HG02759 (cell line): Measurements from ENCODE around the gene PNPLA2.

Source experiments
- ATAC-seq: cut with Tn5 transposase; IDR thresholded peaks from one replicate; pipeline ENCODE4 v1.9.1; 2021; ENCODE audit warnings: mild to moderate bottlenecking, moderate library complexity; ENCODE audit not compliant: unreplicated experiment

The PNPLA2 gene

DNA sequence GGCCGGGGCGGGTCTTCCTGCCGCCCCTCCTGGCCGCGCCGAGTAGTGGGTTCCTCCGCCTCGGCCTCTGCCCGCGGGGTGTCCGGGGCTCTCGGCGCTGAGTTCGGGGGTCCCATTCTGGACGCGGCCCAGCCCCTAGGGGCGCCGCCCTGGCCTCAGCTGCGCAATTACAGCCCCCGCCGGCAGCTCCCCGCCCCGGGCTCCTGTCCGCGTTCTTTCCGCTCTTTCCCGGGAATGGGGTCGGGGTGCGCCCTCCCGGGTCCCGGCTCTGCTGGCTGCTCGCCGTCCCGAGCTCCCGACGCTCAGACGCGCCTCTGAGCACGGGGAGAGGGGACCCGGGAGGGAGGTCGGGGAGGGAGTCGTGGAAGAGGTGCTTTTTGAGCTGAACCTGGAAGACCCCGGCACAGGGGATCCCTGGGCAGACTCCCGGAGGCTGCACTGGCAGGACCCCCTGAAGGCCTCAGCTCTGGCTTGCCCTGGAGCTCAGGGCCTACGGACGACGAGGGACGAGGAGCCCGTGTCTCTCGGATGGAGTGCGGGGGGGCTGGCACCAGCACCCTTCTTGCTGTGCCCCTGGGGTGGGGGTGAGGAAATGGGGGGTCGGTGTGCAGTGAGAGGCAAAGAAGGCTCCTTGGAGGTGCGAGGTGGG lies 24.5 kb downstream of the PNPLA2 start:
- no peak for ATAC-seq

DNA sequence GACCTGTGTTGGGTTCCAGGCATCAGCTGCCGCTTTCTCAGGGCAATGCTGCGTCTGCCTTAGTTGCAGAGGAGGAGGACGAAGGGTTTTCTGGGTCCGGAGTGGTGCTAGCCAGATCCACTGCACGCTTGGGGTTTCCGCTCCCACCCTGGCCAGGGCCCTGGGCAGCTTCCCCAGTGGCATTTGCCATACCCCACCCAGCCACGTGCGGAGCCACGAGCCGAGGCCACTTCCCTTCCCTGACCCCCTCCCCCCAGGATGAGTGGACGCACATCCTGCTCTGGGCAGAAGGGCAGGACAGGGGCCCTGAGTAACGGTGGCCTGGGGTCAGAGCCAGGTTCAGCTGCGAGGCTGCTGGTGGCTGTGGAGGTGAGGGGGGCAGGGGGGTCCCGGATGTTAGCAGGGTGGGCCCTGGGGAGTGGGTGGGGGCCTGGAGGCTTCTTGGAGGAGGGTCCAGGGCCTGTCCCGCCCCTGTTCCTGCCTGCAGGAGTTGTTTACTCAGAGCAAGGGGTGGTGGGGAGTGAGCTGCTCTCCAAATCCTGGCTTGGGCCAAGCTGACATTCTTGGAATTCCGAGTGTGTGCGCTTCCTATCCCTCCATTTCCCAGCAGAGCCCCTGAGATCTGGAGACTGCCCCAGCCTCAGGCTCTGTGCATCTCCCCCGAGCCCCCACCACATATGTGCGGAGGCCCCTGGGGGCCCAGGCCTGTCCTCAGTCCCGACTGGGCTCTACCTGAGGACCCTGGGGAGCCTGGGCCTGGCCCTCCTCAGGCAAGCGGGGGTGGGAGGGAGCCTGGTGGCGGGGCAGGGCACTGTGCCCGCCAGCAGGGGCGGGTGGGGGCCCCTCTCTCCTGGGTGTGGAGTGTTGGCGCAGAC lies 25.3 kb downstream of the PNPLA2 start:
- no peak for ATAC-seq

DNA sequence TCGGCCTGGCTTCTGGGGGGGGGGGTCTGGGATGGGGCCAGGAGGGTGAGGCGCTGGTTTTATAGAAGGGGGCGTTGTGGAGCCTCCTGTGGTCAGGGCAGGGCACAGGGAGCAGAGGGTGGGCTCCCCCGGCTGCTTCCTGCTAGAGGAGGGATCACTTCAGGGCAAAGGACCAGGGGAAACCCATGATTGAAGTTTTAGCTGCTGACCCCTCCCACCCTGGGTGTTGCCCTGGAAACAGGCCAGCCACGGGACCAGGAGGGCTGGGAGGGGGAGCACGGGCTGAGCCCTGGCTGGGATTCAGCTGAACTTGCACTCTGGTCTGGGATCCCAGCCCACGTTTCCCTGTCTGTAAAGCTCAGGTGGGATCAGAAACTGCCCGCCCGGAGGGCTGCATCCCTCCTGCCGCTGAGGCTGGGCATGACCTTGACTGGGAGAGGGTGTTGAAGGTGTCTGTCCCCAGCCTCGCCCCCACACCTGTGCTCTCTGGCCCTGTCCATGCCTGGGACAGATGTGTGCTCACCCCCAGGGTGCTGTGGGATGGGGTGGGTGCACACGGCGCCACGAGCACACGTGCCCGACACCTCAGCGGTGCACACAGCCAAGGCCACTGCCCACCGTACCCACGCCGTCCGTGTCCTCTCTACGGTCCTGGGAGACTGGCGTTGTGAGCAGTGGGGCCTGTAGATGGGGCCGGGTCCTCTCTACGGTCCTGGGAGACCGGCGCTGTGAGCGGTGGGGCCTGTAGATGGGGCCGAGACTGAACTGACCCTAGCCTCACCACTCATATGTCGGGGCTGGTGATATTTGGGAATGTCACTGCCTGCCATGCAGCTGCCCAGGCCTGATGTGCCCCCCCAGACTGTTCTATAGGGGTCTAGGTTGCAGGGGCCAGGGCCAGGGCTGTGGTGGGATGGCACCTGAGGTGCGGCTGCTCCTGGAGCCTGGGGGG lies 26.3 kb downstream of the PNPLA2 start:
- ATAC-seq, result no peak

- ATAC-seq, result no peak
Observed at GRCh38 chr11:845872-846495, 27.3 kb downstream of the PNPLA2 start.

- ATAC-seq, result no peak
Observed at GRCh38 chr11:846496-847098, 27.9 kb downstream of the PNPLA2 start.

DNA sequence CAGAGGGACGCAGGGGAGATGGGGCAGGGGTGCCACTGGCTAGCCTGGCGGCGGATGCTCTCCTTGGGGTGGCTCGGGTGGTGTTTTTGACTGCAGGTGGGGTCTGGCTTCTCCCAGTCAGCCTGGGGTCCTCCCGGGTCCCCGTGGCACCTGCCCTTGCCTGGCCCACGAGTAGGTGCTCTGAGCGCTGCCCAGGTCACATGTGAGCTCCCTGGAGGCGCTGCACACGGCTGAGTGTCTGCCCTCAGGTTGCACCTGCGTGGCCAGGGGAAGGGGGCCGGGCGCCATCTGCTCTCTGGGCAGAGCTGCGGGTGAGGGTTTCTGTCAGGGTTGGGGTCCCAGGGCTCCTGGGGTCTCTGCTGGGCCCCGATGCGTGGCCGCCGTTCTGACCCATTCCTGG lies 29.2 kb downstream of the PNPLA2 start:
- no peak for ATAC-seq

DNA sequence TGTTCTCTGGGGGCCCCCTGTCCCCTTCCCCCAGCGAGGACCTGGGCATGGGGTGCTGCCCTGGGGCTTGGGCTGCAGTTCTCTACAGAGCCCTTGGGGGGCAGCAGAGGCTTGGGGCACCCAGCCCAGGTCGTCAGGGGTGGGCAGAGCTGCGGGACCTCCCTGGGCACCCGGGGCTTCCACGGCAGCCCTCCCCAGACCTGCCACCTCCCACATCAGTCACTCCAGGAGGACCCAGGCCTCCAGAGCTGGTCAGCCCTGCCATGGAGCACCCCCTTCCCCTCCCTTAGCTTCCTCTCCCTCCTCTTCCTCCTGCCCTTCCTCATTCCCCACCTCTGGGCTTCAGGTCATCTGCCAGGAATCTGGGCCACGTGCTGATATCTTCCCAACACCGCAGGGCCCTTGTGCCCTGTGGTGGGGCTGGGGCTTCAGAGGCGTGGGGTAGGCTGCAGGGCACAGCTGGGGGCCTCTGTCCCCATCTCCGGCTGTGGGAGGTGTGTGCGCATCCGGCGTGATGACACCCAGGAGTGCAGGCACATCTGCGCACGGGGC lies 29.7 kb downstream of the PNPLA2 start:
- ATAC-seq, result no peak

DNA sequence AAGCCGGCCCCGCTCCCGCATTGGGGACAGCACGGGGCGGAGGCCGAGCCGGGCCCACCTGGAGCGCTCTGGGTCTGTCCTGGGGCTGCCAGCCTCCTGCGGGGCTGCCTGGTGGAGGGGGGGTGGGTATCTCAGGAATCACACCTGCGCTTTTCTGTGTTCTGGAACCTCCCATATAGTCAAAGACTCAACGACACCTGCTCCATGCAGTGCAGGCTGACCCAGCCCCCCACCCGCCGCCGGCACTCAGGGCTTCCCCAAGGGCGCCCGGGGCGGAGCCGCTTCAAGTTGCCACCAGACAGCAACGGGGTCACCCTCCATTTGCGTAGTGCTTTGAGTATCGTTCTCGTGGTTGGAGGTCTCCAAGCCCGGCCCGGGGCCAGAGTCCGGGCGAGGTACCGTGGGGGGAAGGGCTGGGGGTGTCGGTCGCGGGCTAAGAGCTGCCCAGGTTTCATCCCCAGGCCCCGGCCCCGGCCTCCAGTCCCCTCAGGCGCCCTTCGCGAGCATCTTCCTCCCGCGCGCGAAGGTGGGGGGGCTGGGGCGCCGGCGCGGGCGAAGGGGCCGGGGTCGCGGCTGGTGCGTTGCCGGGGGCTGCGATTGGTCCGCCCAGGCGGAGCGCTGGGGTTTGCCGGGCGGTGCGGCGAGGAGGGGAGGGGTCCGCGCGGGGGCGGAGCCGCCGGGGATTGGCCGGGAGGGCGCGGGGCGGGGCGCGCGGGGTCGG lies 30.6 kb downstream of the PNPLA2 start:
- no peak for ATAC-seq

GRCh38 chr11:849951-850774 lies 31.4 kb downstream of the PNPLA2 start:
- ATAC-seq, result no peak

GRCh38 chr11:850775-851763 lies 32.4 kb downstream of the PNPLA2 start:
- ATAC-seq, result no peak

DNA sequence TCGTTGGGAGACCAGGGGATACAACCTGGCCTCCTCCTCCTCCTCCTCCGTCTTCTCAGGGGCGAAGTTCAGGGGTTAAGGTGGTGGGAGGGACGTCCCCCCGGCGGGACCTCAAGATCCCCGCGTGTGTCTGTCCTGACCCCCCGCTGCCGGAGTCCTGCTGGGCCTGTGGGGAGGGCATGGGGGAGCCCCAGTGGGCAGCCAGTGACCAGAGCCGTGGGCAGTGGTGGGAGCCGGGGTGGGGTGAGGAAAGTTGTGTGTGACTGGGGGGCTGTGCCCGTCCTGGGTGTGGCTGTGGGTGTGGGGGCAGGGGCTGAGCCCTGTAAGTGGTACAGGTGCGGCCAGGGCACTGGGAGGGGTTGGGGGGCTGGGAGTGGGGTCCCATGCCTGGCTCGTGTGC lies 34.0 kb downstream of the PNPLA2 start:
- ATAC-seq, result no peak

DNA sequence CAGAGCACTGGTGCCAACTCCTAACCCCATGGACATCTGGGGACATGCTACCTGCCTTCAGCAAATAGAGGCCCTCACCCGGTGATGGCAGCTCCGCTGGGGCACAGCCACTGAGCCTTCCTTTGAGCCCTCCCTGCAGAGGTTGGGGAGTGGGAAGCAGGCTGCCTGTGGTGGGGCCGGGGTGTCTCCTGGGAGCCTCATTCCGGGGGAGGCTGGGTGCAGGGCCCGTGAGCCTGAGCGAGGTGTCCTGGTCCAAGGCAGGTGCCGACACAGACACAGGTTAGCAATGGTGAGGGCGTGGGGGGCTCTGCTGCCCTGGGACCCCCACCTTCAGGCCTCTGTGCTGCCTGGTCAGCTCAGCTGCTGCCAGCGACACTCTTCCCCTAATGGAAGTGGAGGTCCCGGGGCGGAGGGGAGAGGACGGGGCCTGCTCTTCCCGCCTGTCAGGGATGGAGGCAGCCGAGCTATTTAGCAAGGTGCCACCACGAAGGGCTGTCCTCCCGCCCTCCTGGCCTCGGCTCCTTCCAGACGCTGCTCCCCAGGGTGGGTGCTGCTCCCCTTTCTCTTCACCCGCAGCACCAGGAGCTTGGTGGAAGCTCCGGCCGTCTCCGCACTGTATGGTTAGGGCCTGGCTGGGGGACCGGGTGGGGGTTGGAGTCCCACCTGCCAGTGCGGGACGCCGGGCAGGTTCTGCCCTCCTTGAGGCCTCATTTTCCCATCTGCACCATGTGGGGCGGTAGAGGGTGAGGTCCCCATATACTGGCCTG lies 35.2 kb downstream of the PNPLA2 start:
- no peak for ATAC-seq

DNA sequence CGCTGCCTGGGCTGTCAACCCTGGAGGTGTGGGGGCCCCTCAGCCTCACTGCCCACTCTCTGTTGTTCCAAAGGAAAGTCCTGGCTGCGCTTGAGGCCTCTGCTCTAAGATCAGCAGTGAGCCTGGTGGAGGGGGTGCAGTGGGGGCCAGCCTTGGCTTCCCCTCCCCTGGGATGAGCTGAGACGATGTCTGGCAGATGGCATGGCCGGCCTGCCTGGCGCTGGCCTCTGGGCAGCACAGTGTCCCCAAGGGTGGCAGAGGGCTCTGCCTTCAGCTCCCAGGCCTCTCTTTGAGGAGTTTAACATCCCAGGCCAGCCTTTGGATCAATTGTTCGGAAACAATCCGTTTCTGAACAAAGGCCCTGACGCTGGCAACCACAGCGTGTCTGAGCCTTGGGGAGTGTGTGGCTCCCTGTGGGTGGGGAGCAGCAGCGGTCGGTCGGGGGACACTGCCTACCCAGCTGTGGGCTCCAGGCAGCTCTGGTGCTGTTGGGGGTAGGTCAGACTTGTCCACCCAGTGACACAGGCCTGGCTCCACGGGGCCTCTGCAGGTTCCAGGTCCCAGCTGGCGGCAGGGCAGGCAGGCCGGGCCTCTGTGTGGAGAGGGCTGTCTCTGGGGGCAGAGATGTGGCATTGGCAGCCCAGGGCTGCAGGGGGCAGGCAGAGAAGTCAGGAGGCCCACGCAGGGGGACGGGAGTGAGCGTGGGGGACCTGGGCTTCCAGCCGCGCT lies 36.1 kb downstream of the PNPLA2 start:
- ATAC-seq, result no peak

DNA sequence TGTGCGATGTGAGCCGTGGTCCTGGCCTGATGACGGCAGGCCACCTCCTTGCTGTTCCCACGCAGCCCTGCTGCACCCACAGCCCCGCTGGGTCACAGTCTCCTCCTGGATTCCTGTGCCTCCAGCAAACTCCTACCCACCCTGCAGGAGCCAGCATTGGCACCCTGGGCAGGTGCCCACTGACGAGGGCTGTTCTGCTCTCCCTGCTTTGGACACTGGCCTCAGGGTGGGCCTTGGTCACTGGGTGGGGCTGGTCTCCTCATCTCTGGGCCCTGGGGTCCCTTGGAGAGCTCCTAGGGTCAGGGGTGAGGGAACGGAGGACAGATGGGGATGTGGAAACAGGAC lies 36.6 kb downstream of the PNPLA2 start:
- ATAC-seq, result no peak

DNA sequence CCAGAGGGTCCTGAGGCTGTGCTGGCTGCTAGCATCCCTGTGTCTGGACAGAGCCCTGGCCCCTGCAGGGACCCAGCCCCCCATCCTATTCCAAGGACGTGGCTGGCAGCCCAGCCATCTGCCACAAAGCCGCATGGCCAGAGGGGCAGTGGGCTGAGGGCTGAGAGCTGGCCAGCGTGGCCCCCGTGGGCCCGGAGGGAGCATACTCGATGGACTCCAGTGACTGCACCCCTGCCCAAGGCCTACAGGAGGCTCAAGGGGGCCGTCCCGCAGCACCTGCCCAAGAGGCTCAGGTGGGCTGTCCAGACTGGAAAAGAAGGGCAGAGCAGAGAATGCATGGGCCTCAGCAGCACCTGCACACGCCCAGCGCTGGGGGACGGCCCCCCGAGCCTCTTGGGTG lies 37.1 kb downstream of the PNPLA2 start:
- ATAC-seq, result no peak

DNA sequence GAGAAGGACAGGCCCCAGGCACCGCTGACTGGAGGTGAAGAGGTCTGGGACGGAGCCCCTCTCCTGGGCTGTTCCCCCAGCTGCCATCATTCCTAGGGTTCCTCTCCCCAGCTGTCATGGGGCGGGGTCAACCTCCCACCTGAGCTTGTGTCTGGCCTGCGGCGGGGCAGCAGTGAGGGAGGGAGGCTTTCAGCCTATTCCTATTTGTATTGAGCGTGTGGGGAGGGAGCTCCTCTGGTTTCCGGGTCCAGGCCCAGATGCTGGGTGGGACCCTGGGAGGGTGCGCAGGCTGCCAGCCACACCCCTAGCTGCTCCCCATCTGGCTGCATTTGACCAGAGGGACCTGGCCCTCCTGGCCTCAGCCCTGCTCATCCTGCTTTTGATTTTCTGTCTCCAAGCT lies 37.7 kb downstream of the PNPLA2 start:
- ATAC-seq, result no peak
